Naive B cell (primary cell): ENCODE results near the gene ATP5MC3. TPM values are rescaled to one million over a fixed set of nuclear protein-coding genes. Genes with fewer than 3 reads are reported as not detected.

Experiments used
- ATAC-seq, 2 donors: fragments of 150-1000 bp; cut with Tn5 transposase; 2 replicates each; pipeline ENCODE4 v1.10.0; 2021; ENCODE audit warnings: low read depth in 2 of 2, mild to moderate bottlenecking in 2 of 2, moderate library complexity in 2 of 2
- DNase-seq: peaks from one replicate; pipeline ENCODE4 v3.0.0; 2022
- H3K27ac Mint-ChIP-seq, 6 donors: one replicate each; pipeline ENCODE4 v1.8.0; 2020 to 2022; ENCODE audit warnings: mild to moderate bottlenecking in 6 of 6, mixed read lengths in 6 of 6, moderate library complexity in 5 of 6, inconsistent platforms in 2 of 6
- H3K27me3 Mint-ChIP-seq, 3 donors: one replicate each; pipeline ENCODE4 v1.8.0; 2021 to 2022; ENCODE audit warnings: mixed read lengths in 3 of 3, mild to moderate bottlenecking in 1 of 3
- H3K36me3 Mint-ChIP-seq, 2 donors: one replicate each; pipeline ENCODE4 v1.8.0; 2020 to 2022; ENCODE audit warnings: mixed read lengths in 2 of 2, inconsistent platforms in 1 of 2, mild to moderate bottlenecking in 1 of 2
- H3K4me1 Mint-ChIP-seq, 3 donors: one replicate each; pipeline ENCODE4 v1.8.0; 2020 to 2022; ENCODE audit warnings: mixed read lengths in 3 of 3, inconsistent platforms in 1 of 3, mild to moderate bottlenecking in 1 of 3, moderate library complexity in 1 of 3
- H3K4me3 Mint-ChIP-seq, 8 donors: one replicate each; pipeline ENCODE4 v1.8.0; 2020 to 2022; ENCODE audit warnings: mild to moderate bottlenecking in 8 of 8, mixed read lengths in 8 of 8, moderate library complexity in 8 of 8, inconsistent platforms in 2 of 8
- H3K9me3 Mint-ChIP-seq, 7 donors: one replicate each; pipeline ENCODE4 v1.8.0; 2020 to 2022; ENCODE audit warnings: mixed read lengths in 7 of 7, mild to moderate bottlenecking in 5 of 7, inconsistent platforms in 2 of 7, moderate library complexity in 1 of 7
- polyA plus RNA-seq, 6 donors: library from polyadenylated mRNA; unstranded; fragments of 300-500 nt; fragmentation: Illumina TruSeq; gene quantifications; one replicate each; pipeline ENCODE4 v1.2.3, GENCODE V29; 2021; ENCODE audit warnings: low read depth in 6 of 6

The ATP5MC3 gene
- polyA plus RNA-seq, 6 donors from 2014 or later: 240 to 369 (median 311) TPM

- H3K27ac Mint-ChIP-seq: peak overlapping the region in 1 of 6 donors; percentile 32
These were observed 50.3 kb downstream of the ATP5MC3 start for GRCh38 chr2:175131252-175131651.

GRCh38 chr2:175126661-175127060 is 54.8 kb downstream of the ATP5MC3 start:
- Mint-ChIP-seq H3K4me3 (no peak overlapping the region), H3K27ac (peak overlapping the region in 2 of 6 donors; percentile 4 to 20), H3K36me3 (peaks cover 8 to 21% of the 10 kb centered on the region in 2 donors), H3K4me1 (peaks cover 0 to 18% (median 0%) of the 10 kb centered on the region in 3 donors), H3K9me3 (no peaks in the 10 kb centered on the region), H3K27me3 (no peaks in the 10 kb centered on the region)
- ATAC-seq (no peak), DNase-seq (no peak)

More at GRCh38 chr2:175131252-175131651, 50.3 kb downstream of the ATP5MC3 start:
- Mint-ChIP-seq H3K4me1 (peaks cover 1 to 14% (median 11%) of the 10 kb centered on the region in 3 donors), H3K4me3 (no peak overlapping the region), H3K36me3 (peaks cover 17 to 22% of the 10 kb centered on the region in 2 donors), H3K9me3 (no peaks in the 10 kb centered on the region), H3K27me3 (no peaks in the 10 kb centered on the region)
- no peak for ATAC-seq
- no peak for DNase-seq

Other genes with a start within 250 kb of the ATP5MC3 start
- under 1 TPM in 2 of 6 donors, not detected in 4; 0.31 to 0.78 TPM for gene CHN1, start 176.3 kb downstream of the ATP5MC3 start, polyA plus RNA-seq
- gene ATF2, start 13.5 kb downstream of the ATP5MC3 start, polyA plus RNA-seq: 10 to 100 TPM; 22.9 to 42.8 (median 35.4) TPM